H1 (cell line): ENCODE results near the gene CA10. TPM values are rescaled to one million over a fixed set of nuclear protein-coding genes. Genes with fewer than 3 reads are reported as not detected.

ENCODE experiments used
- CTCF ChIA-PET: fragments of 300-600 bp; sonication (Branson Sonifier 250); formaldehyde crosslinking; loops from one replicate; lab custom pipeline; 2021; ENCODE audit not compliant: partially characterized antibody; lab: Charles Lee
- POLR2A ChIA-PET: fragments of 300-600 bp; sonication (Branson Sonifier 250); formaldehyde crosslinking; loops from one replicate; lab custom pipeline; 2021; ENCODE audit warnings: inconsistent platforms; ENCODE audit not compliant: partially characterized antibody; lab: Charles Lee
- DNase-seq, 2 experiments: peaks; one replicate each; pipeline versions ENCODE4 v3.0.0 to v3.0.0-alpha.2; 2010 to 2022; ENCODE audit warnings: low spot score in 2 of 2, low read depth in 1 of 2, mixed read lengths in 1 of 2
- FAIRE-seq: peaks from 2 replicates; lab custom pipeline; 2011; peaks lifted over from hg19 to GRCh38; lab: Jason Lieb, UNC
- H2AFZ ChIP-seq: 2 replicates; pipeline ENCODE4 v1.8.1; 2012; ENCODE audit warnings: low read length, inconsistent platforms
- H2AK5ac ChIP-seq: 2 replicates; pipeline ENCODE4 v1.6.1; 2013; ENCODE audit warnings: low read depth, low read length
- H2BK120ac ChIP-seq: replicated peaks from 2 replicates; pipeline ENCODE3; 2013; ENCODE audit warnings: low read depth, low read length, inconsistent platforms
- H2BK12ac ChIP-seq: 2 replicates; pipeline ENCODE4 v1.6.1; 2013; ENCODE audit warnings: low read depth, low read length
- H2BK15ac ChIP-seq: 2 replicates; pipeline ENCODE4 v1.6.1; 2013; ENCODE audit warnings: low read length
- H2BK20ac ChIP-seq: 2 replicates; pipeline ENCODE4 v1.6.1; 2013; ENCODE audit warnings: low read length
- H2BK5ac ChIP-seq: 2 replicates; pipeline ENCODE4 v1.6.1; 2013; ENCODE audit warnings: low read depth, low read length
- H3K14ac ChIP-seq: 2 replicates; pipeline ENCODE4 v1.6.1; 2013; ENCODE audit warnings: inconsistent platforms; ENCODE audit not compliant: insufficient read length
- H3K18ac ChIP-seq: 2 replicates; pipeline ENCODE4 v1.6.1; 2013; ENCODE audit warnings: low read length; ENCODE audit errors: extremely low read depth
- H3K23ac ChIP-seq: 2 replicates; pipeline ENCODE4 v1.6.1; 2013; ENCODE audit warnings: inconsistent platforms; ENCODE audit not compliant: insufficient read length
- H3K23me2 ChIP-seq: 2 replicates; pipeline ENCODE4 v1.6.1; 2013; ENCODE audit warnings: low read depth, low read length
- H3K27ac ChIP-seq: 2 replicates; pipeline ENCODE4 v1.6.1; 2011; ENCODE audit warnings: low read depth, low read length, inconsistent platforms
- H3K27me3 ChIP-seq, 4 experiments: replicated peaks in 1 of 4; 1 replicate in 1 of 4; 2 replicates in 3 of 4; pipeline versions ENCODE4 v1.6.1 to v1.8.1; 2011 to 2013; ENCODE audit warnings: low read length in 3 of 4, mild to moderate bottlenecking in 3 of 4, inconsistent platforms in 2 of 4, mixed read lengths in 2 of 4, moderate library complexity in 1 of 4; ENCODE audit not compliant: control insufficient read depth in 3 of 4, insufficient read depth in 3 of 4; ENCODE audit errors: extremely low read depth in 1 of 4
- H3K36me3 ChIP-seq, 4 experiments: 2 replicates each; pipeline versions ENCODE4 v1.6.1 to v1.8.1; 2011 to 2013; ENCODE audit warnings: mild to moderate bottlenecking in 4 of 4, low read length in 3 of 4, moderate library complexity in 2 of 4, control low read depth in 1 of 4, inconsistent platforms in 1 of 4; ENCODE audit not compliant: insufficient read depth in 4 of 4, control insufficient read depth in 2 of 4
- H3K4ac ChIP-seq: replicated peaks from 2 replicates; pipeline ENCODE3; 2013; ENCODE audit warnings: low read length, low read depth, mixed read lengths, inconsistent platforms; ENCODE audit not compliant: insufficient read length
- H3K4me1 ChIP-seq, 4 experiments: replicated peaks in 1 of 4; 1 replicate in 1 of 4; 2 replicates in 3 of 4; pipeline versions ENCODE4 v1.6.1 to v1.8.1; 2011 to 2013; ENCODE audit warnings: low read length in 3 of 4, inconsistent platforms in 2 of 4, mixed read lengths in 1 of 4; ENCODE audit not compliant: insufficient read depth in 4 of 4, control insufficient read depth in 3 of 4
- H3K4me2 ChIP-seq, 2 experiments: 2 replicates each; pipeline versions ENCODE4 v1.6.1 to v1.8.1; 2011 to 2013; ENCODE audit warnings: low read depth in 2 of 2, low read length in 2 of 2, control low read depth in 1 of 2, inconsistent platforms in 1 of 2, mild to moderate bottlenecking in 1 of 2; ENCODE audit not compliant: insufficient read depth in 1 of 2
- H3K4me3 ChIP-seq, 4 experiments: fragments of 200-600, 300-600 bp in 1 of 4; sonication (generic), shearing (Covaris generic), sonication (Bioruptor Twin) in 1 of 4; 2 replicates each; pipeline versions ENCODE4 v1.5.1 to v1.8.1; 2011 to 2016; ENCODE audit warnings: low read length in 4 of 4, low read depth in 3 of 4, control low read depth in 2 of 4, inconsistent platforms in 2 of 4, mild to moderate bottlenecking in 2 of 4, mixed read lengths in 1 of 4, moderate library complexity in 1 of 4; ENCODE audit not compliant: insufficient read depth in 2 of 4; ENCODE audit errors: extremely low read depth in 1 of 4
- H3K56ac ChIP-seq: replicated peaks from 2 replicates; pipeline ENCODE3; 2013; ENCODE audit warnings: low read depth, mild to moderate bottlenecking, mixed read lengths, low read length, inconsistent platforms; ENCODE audit not compliant: insufficient read length
- H3K79me1 ChIP-seq: 2 replicates; pipeline ENCODE4 v1.6.1; 2013; ENCODE audit warnings: low read depth, low read length, control low read depth
- H3K79me2 ChIP-seq, 2 experiments: 2 replicates each; pipeline versions ENCODE4 v1.6.1 to v1.8.1; 2012 to 2013; ENCODE audit warnings: low read length in 2 of 2, mild to moderate bottlenecking in 2 of 2, inconsistent platforms in 1 of 2; ENCODE audit not compliant: insufficient read depth in 2 of 2, control insufficient read depth in 1 of 2
- H3K9ac ChIP-seq, 4 experiments: replicated peaks in 1 of 4; 1 replicate in 1 of 4; 2 replicates in 3 of 4; pipeline versions ENCODE4 v1.6.1 to v1.8.1; 2011 to 2013; ENCODE audit warnings: low read depth in 3 of 4, low read length in 3 of 4, control low read depth in 2 of 4, mild to moderate bottlenecking in 2 of 4, moderate library complexity in 2 of 4, inconsistent platforms in 1 of 4; ENCODE audit errors: extremely low read depth in 1 of 4
- H3K9me3 ChIP-seq, 2 experiments: 2 replicates each; pipeline versions ENCODE4 v1.6.1 to v1.8.1; 2012 to 2013; ENCODE audit warnings: mild to moderate bottlenecking in 2 of 2, moderate library complexity in 2 of 2, control low read depth in 1 of 2, inconsistent platforms in 1 of 2, low read depth in 1 of 2, low read length in 1 of 2, mixed read lengths in 1 of 2; ENCODE audit not compliant: insufficient read depth in 2 of 2
- H4K20me1 ChIP-seq, 2 experiments: replicated peaks in 1 of 2; 2 replicates each; pipeline versions ENCODE3 to v1.8.1; 2011 to 2013; ENCODE audit warnings: inconsistent platforms in 2 of 2, low read length in 2 of 2, mild to moderate bottlenecking in 1 of 2; ENCODE audit not compliant: insufficient read depth in 2 of 2, control insufficient read depth in 1 of 2
- H4K5ac ChIP-seq: 2 replicates; pipeline ENCODE4 v1.6.1; 2013; ENCODE audit warnings: low read length, low read depth, mixed read lengths, inconsistent platforms; ENCODE audit not compliant: insufficient read length
- H4K8ac ChIP-seq: 2 replicates; pipeline ENCODE4 v1.8.0; 2013; ENCODE audit warnings: mild to moderate bottlenecking, moderate library complexity, low read length, inconsistent platforms; ENCODE audit not compliant: insufficient read depth; ENCODE audit errors: extremely low read depth
- H4K91ac ChIP-seq: replicated peaks from 2 replicates; pipeline ENCODE3; 2013; ENCODE audit warnings: low read length, mixed read lengths, inconsistent platforms; ENCODE audit not compliant: insufficient read length
- CTCF ChIP-seq, 3 experiments: IDR thresholded peaks; 1 replicate in 2 of 3; 2 replicates in 1 of 3; pipeline versions ENCODE4 v1.5.1 to v1.6.1; 2011; ENCODE audit warnings: low read length in 3 of 3, mild to moderate bottlenecking in 3 of 3, inconsistent platforms in 2 of 3, low read depth in 1 of 3, moderate library complexity in 1 of 3; ENCODE audit not compliant: insufficient read depth in 1 of 3; ENCODE audit errors: control extremely low read depth in 1 of 3
- KDM5A ChIP-seq: fragments of 200-600 bp; IDR thresholded peaks from 2 replicates; pipeline ENCODE4 v1.7.1; 2012; ENCODE audit warnings: mild to moderate bottlenecking, low read length, inconsistent platforms, mixed read lengths
- RAD21 ChIP-seq, 2 experiments: IDR thresholded peaks in 1 of 2; conservative IDR thresholded peaks in 1 of 2; 2 replicates each; pipeline ENCODE4 v1.6.1; 2011; ENCODE audit warnings: low read depth in 2 of 2, low read length in 2 of 2, improper control_type of control experiment in 1 of 2, inconsistent platforms in 1 of 2, mild to moderate bottlenecking in 1 of 2, moderate library complexity in 1 of 2
- WGBS, 2 experiments: shearing (Covaris generic) in 1 of 2; methylation state at CpG; one replicate each; pipeline versions ENCODE4 v1.1.6 to v1.1.7; 2013 to 2015; ENCODE audit warnings: low lambda C conversion rate in 2 of 2, mixed read lengths in 2 of 2, inconsistent platforms in 1 of 2, low coverage in 1 of 2, missing lambda C conversion rate in 1 of 2; ENCODE audit not compliant: insufficient replicate concordance in 2 of 2, insufficient coverage in 1 of 2, insufficient read length in 1 of 2; ENCODE audit errors: extremely low coverage in 1 of 2, missing lambda C conversion rate in 1 of 2; 5-methylcytosine and 5-hydroxymethylcytosine counted together
- polyA plus RNA-seq, 7 experiments: library from polyadenylated mRNA; depleted of rRNA in 3 of 7; stranded (reverse) in 5 of 7; unstranded in 2 of 7; fragments of >200 nt in 5 of 7; fragments of 200-250 nt in 2 of 7; gene quantifications; 1 replicate in 5 of 7; 2 replicates in 1 of 7; 4 replicates in 1 of 7; pipeline versions ENCODE4 v1.2.1 to v1.2.3, GENCODE V29; 2011 to 2013; ENCODE audit warnings: missing spikeins in 2 of 7, mixed read lengths in 2 of 7
- total RNA-seq: library from RNA; stranded (reverse); fragmentation: NEBNext Ultra II Directional; extraction: Animal tissue kit (Norgen Biotek cat#: 25700); gene quantifications from 2 replicates; pipeline ENCODE4 v1.2.1, GENCODE V29; 2021

Gene CA10
- total and polyA plus RNA-seq, 2 of the 8 experiments (the other 6 are each of a cell fraction or from before 2014, with no cell fraction given): 0.60 to 0.63 TPM

GRCh38 chr17:51699303-51699702 lies 459.2 kb downstream of the CA10 start:
- DNase-seq (no peak), FAIRE-seq (no peak)
- TF ChIP-seq RAD21 (IDR thresholded peaks at IDR 0.05 in 1 of 2, conservative IDR thresholded peaks at IDR 0.05 in 1 of 2; ENCODE audit: low read depth in 2 of 2, low read length in 2 of 2) (peak in 1 of 2 experiments; percentile 15; a peak in 1 of 4 replicates), CTCF (IDR thresholded peaks at IDR 0.05; ENCODE audit: control extremely low read depth in 1 of 3, insufficient read depth in 1 of 3, low read depth in 1 of 3, low read length in 3 of 3) (peak; percentile 9 to 21 (median 13); a peak in 2 of 4 replicates), KDM5A (no peak)
- Histone ChIP-seq H2BK20ac (no peak overlapping the region), H2AFZ (no peak overlapping the region), H3K56ac (no peak overlapping the region), H4K8ac (no peak overlapping the region), H3K4me2 (no peak overlapping the region), H4K20me1 (no peaks in the 10 kb centered on the region), H3K23ac (no peak overlapping the region), H3K27ac (no peak overlapping the region), H3K14ac (no peak overlapping the region), H3K4ac (no peak overlapping the region), H2BK5ac (no peak overlapping the region), H3K9ac (no peak overlapping the region), H3K9me3 (no peaks in the 10 kb centered on the region), H3K27me3 (no peaks in the 10 kb centered on the region), H3K23me2 (no peaks in the 10 kb centered on the region), H4K5ac (no peak overlapping the region), H2BK12ac (no peak overlapping the region), H3K36me3 (no peaks in the 10 kb centered on the region), H4K91ac (no peak overlapping the region), H3K4me1 (no peaks in the 10 kb centered on the region), H3K79me1 (no peaks in the 10 kb centered on the region), H3K4me3 (no peak overlapping the region), H2BK120ac (no peak overlapping the region), H2BK15ac (no peak overlapping the region), H2AK5ac (no peak overlapping the region), H3K79me2 (no peaks in the 10 kb centered on the region), H3K18ac (no peak overlapping the region)
- ChIA-PET CTCF (interaction anchor here (0.7 to 1.4 kb wide), 6 partner anchors 13 to 340 kb away, joined by 3 to 5 read pairs (median 3); no protein-coding TSS in a partner anchor), POLR2A (no interaction called here)
- WGBS, 2 experiments: 87% methylated on average over 5 of the region's 5 CpGs; no CpG with 5 or more reads in 1 of the 2 experiments
